GM21515 (cell line): ENCODE data around the gene TANGO6.

Experiments used
- ATAC-seq: cut with Tn5 transposase; IDR thresholded peaks from one replicate; pipeline ENCODE4 v1.9.1; 2021; ENCODE audit not compliant: unreplicated experiment

The TANGO6 gene

GRCh38 chr16:68999114-68999513, 155.8 kb downstream of the TANGO6 start:
- no peak for ATAC-seq

GRCh38 chr16:69003500-69003899, 160.2 kb downstream of the TANGO6 start:
- ATAC-seq, result no peak

- ATAC-seq, result no peak
Measured at GRCh38 chr16:69005641-69006355, 162.5 kb downstream of the TANGO6 start.

GRCh38 chr16:69012906-69013305, 169.6 kb downstream of the TANGO6 start:
- no peak for ATAC-seq

- ATAC-seq, result no peak
Measured at GRCh38 chr16:69013991-69014390, 170.7 kb downstream of the TANGO6 start.

GRCh38 chr16:69014811-69015210, 171.5 kb downstream of the TANGO6 start:
- ATAC-seq, result no peak

GRCh38 chr16:69017036-69017783, 173.9 kb downstream of the TANGO6 start:
- ATAC-seq, result no peak

GRCh38 chr16:69019811-69020210, 176.5 kb downstream of the TANGO6 start:
- ATAC-seq, result no peak

- ATAC-seq, result no peak
Measured at GRCh38 chr16:69029121-69029520, 185.8 kb downstream of the TANGO6 start.

GRCh38 chr16:69031877-69032301, 188.6 kb downstream of the TANGO6 start:
- ATAC-seq, result no peak

GRCh38 chr16:69033151-69033949, 190.0 kb downstream of the TANGO6 start:
- no peak for ATAC-seq

GRCh38 chr16:69035375-69035774, 192.0 kb downstream of the TANGO6 start:
- no peak for ATAC-seq

- no peak for ATAC-seq
Measured at GRCh38 chr16:69036399-69037091, 193.2 kb downstream of the TANGO6 start.

GRCh38 chr16:69037373-69038160, 194.2 kb downstream of the TANGO6 start:
- no peak for ATAC-seq

GRCh38 chr16:69039333-69039941, 196.1 kb downstream of the TANGO6 start:
- ATAC-seq, result no peak

GRCh38 chr16:69040144-69040909, 197.0 kb downstream of the TANGO6 start:
- ATAC-seq, result no peak

- no peak for ATAC-seq
Measured at GRCh38 chr16:69048328-69049120, 205.2 kb downstream of the TANGO6 start.

- ATAC-seq, result no peak
Measured at GRCh38 chr16:69049146-69049545, 205.8 kb downstream of the TANGO6 start.
